ENCODE measurements around the gene ARSG.
A peak's percentile ranks its signal among the peaks of the same experiment; 100 is the strongest.
"Not testable (repeated sequence)": the region's sequence is repeated elsewhere in the genome, so short reads cannot be mapped to it uniquely, and the experiment has no call there.

Gene ARSG

GRCh38 chr17:68290955-68291835 is at the start of gene ARSG, which contains the start of gene SLC16A6:
Gene ARSG (plus strand): TSS chr17:68291495. CDS start chr17:68307494, 15,999 bp downstream.
Gene SLC16A6 (minus strand): TSS chr17:68291127. CDS start chr17:68278320, 12,807 bp downstream.
- no peak for DNase-seq

DNA sequence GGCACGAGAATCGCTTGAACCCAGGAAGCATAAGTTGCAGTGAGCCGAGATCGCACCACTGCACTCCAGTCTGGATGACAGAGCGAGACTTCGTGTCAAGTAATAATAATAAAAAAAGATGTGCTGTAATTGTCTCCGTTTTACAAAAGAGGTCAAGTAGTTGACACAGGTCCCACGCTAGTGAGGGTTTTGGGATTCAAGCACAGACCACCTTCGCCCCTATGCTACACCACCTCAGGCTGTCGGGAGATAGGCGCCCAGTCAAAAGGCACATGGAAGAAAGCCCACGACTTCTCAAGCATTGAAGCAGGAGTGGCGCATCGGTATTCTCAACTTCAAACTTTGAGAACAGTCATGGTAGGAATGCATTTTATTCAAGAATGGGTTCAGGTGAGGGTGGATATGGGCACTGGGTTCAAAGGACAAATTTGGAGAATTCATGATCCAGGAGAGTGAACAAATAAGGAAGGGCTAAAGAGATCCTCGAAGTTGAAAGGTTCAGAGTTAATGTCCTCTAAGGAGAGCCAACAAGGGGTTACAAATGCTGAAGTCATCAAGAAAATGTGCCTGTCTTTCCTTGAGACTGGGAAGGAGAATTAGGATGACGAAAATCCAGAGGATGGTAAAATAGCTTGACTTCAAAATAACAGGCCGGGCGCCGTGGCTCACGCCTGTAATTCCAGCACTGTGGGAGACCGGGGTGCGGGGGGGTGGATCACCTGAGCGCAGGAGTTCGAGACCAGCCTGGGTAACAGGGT is 44.8 kb upstream of the ARSG start:
- no peak for DNase-seq

DNA sequence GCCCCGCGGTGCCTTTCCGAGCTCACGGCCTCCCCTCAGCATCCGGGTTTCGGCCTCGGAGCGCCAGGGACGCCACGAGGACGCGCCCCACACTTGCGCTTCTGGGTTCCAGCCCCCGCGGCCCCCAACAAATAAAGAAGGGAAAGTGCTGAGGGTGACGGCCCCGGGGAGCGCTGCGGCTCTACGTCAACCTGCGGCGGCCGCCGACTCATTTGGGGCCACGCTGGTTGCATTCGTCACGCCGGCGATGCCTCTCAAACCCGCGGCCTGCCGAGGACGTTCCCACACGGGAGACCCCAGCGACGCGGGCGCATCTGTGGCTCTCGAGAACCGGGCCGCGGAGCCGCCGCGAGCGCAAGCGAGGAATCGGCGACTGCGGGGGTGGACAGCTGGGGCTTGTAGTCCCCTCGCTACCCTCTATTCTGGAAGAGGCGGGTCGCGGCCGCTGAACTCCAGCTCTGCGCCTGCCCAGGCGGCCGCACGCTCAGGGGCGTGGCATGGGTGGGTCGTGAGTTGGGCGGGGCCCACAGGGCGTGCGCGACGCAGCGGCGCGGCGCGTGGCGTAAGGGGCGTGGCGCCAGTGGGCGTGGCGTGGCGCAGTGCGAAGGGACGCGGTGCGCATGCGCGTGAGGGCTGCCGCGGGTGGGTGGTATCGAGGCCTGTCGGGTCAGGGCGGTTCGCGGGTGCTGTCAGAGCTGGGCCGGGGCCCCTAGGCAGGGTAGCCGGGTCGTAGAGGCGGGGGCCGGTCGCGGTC is 43.7 kb upstream of the ARSG start, which contains the start of gene AMZ2:
Gene AMZ2 (plus strand): TSS at position 599 of the 754 bp plus-strand sequence. CDS start 2,145 bp downstream, outside the sequence.
- peak; percentile 76 for DNase-seq

- no peak for DNase-seq
Observed at GRCh38 chr17:68248199-68248825, 43.0 kb upstream of the ARSG start.

GRCh38 chr17:68248891-68249290 is 42.4 kb upstream of the ARSG start:
- DNase-seq: no peak

- no peak for DNase-seq
Observed at GRCh38 chr17:68249354-68249765, 41.9 kb upstream of the ARSG start.

DNA sequence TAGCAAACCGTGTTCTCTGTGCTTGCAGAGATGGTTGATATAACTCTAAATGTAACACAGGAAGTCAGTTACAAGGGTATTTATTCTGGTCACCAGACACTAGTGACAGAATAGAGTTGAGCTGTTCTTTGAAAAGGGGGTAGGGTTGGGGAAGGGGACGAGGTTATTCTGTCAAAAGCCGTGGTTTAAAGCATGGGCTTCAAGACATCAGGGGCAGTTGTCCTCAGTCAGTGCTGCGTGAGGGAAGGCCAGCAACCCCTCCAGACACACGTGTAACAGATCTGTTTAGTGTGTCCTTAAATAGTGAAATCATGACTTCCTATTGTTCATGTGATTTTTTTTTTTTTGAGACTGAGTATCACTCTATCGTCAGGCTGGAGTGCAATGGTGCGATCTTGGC is 37.9 kb upstream of the ARSG start:
- DNase-seq: not testable (repeated sequence)

DNA sequence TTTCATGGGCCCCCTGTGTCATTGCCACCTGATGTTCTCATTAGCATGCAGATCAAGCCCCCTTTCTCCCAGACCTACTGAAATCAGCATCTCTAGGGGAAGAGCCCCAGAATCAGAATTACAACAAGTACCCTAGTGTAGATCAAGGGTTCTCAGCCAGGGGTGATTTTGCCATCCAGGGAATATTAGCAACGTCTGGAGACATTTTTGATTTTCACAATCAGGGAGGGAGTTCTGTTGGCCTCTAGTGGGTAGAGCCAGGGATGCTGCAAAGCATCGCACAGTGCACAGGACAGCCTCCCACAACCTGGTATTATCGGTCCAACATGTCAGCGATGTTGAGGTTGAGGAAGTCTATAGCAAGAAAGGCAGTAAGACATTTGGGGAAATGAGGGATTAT is 36.1 kb upstream of the ARSG start:
- DNase-seq: no peak

DNA sequence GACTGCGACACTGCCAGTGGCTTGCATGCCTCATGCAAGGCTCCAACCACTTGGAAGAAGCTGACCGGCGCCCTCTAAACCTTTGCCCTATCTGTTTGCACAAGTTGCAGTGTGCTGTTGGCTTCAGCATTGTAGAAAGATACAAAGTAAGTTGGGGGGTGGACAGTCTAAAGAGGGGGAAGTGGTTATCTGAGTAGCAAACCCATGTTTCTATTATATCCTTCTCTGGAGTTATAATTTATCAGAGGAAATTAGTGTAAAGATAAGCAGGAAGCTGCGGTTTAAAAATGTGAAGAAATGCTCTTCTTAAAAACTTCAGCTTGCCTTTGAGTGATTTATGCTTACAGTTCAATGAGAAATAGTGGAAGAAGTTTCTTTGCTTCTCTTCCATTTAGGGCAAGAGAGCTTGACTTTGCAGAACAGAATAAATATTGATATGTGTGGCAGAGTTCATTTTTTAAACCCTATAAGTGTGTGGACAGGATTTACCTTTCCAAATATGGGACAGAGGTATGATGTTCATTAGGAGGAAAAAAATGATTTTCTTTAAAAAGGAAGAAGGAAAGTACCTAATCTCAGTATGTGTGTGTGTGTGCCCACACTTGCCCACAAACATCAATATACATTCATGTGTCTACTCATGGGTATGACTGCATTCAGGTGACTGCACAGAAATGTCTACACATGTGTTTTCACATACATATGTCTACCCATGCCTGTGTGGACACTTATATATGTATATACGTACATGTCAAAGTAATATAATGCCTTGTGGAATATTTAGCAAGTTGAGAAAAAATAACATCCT is 35.4 kb upstream of the ARSG start:
- DNase-seq: no peak

- DNase-seq: not testable (repeated sequence)
Observed at GRCh38 chr17:68256701-68257100, 34.6 kb upstream of the ARSG start.

DNA sequence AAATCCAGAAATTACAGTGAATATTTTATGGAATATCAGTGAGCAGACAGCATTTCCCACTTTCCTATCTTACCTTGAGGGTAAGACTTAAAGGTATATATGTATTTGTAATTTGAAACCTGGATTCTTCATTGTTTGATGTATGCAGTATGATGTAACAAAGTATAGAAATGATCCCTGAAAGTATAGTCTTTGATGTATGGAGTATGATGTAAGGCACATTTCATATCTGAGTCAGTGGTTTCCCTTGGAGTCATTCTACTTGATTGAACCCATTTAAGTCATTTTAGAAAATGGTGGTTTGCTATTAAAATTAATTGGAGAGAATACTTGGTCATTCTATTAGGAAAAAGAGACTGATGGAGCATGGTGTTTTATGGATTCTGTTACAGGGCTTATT is 33.4 kb upstream of the ARSG start:
- DNase-seq: no peak

GRCh38 chr17:68258890-68259647 is 32.2 kb upstream of the ARSG start:
- DNase-seq: not testable (repeated sequence)

DNA sequence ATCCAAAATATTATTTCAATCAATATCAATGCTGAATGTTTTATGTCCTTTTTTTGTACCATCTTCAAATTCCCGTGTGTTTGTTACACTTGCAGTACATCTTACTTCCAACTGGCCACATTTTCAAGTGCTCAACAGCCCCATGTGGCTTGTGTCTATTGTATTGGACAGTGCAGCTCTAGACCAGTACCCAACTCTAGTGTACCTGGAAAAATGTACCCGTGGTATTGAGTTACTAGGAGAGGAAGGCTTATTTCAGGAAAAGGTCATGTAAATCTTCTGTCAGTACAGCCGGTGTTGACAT is 31.7 kb upstream of the ARSG start:
- DNase-seq: not testable (repeated sequence)

DNA sequence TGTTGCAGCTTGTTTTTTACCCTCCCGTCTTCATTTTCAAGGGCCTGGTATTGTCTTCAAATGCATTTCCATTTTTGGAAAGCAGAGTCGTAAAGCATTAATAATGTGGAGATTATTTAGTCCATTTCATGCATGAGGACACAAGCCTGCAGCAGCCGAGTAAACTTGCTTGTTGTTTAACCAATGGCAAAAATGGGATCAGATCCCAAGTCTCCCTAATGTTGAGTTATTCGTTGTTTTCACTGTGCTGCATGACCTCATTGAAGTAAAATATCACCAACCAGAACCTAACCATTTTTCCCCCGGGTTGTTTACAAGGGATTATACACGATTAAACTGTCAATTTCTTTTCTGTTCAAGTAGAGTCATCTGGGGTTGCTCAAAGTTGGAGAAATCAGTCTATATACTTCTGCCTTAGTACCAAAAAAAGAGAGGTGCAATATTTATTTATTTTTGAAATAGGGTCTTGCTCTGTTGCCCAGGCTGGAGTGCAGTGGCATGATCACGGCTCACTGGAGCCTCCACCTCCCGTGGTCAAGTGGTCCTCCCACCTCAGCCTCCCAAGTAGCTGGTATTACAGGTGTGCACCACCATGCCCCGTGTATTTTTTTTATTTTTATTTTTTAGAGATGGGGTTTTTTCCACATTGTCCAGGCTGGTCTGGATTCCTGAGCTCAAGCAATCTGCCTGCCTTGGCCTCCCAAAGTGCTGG is 31.1 kb upstream of the ARSG start:
- no peak for DNase-seq

DNA sequence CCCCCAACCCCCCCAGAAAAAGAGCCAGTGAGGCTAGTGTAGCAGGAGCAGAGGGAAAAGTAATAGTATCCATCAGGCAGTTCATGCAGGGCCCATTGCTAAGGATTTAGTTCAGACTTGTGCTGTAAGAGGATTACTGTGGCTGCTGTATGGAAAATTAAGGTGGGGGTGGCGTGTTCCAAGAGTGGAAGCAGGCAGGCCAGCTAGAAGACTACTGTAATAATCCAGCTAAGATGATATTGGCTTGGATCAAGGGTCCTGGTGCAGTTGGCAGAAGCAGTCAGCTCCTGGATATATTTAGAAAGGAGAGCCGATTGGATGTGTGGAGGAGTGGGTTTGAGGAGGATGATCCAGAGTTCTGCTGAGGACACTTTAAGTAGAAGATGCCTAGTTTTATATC is 28.8 kb upstream of the ARSG start:
- DNase-seq: not testable (repeated sequence)

DNA sequence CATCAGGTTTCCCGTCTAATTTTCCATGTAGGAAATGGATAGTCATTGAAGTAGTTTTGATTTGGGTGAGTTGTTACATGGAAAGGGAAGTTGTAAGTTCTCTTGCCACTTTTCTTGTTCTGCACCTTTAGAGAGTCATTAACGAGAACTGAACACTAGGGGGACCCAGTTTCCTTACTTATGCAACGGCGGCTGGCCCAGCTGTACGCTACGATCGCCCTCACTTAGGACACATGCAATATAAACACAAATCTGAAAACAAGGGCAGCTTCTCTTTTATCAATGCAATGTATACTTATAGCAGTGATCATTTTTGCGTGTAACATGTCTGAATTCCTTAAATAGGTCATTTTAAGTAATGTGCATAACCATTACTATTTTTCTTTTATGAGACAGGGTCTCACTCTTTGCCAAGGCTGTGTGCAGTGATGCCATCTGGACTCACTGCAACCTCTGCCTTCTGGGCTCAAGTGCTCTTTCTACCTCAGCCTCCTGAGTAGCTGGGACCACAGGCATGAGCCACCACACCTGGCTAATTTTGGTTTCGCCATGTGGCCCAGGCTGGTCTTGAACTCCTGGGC is 28.1 kb upstream of the ARSG start:
- DNase-seq: peak; percentile 36

GRCh38 chr17:68265833-68266232 is 25.5 kb upstream of the ARSG start:
- DNase-seq: not testable (repeated sequence)

- DNase-seq: no peak
Observed at GRCh38 chr17:68273722-68274121, 17.6 kb upstream of the ARSG start.

DNA sequence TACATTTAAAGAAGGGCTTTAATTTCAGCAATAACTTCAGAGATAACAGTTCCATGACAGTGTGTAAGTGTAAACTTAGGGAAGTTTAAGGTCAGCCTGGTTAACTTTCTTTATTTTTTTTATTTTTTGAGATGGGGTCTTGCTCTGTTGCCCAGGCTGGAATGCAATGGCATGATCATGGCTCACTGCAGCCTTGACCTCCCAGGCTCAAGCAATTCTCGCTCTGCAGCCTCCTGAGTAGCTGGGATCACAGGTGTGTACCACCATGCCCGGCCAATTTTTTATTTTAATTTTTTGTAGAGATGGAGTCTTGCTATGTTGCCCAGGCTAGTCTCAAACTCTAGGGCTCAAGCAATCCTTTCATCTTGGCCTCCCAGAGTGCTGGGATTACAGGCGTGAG is 15.0 kb upstream of the ARSG start:
- DNase-seq: not testable (repeated sequence)

DNA sequence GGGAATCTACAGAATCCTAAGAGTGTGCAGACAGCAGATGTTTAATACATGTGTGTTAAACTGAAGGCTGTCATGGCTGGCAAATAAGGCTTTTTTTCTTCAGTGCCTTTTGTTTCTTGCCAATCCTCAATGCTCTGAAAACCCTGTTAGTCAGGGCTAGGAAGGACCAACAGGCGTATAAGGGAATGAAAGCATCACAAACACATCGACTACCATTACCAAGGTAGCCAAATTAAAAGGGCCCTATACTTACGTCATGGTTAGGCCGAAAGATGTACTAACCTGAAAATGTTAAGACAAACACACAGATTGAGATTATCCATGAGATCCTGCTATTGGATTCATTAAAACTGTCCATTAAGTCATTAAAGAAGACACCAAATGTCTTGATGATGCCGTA is 13.5 kb upstream of the ARSG start:
- DNase-seq: no peak
